CD14-positive monocyte (primary cell): ENCODE measurements around the gene PROZ. TPM values are rescaled to one million over a fixed set of nuclear protein-coding genes. Genes with fewer than 3 reads are reported as not detected.
A peak's percentile ranks its signal among the peaks of the same experiment; 100 is the strongest.

Experiments used
- DNase-seq, 3 donors: peaks; one replicate each; pipeline ENCODE4 v3.0.0-alpha.2; 2011 to 2022
- H2AFZ ChIP-seq: 2 replicates; pipeline ENCODE4 v1.6.0; 2012; ENCODE audit warnings: mild to moderate bottlenecking, low read depth, low read length, inconsistent platforms; ENCODE audit not compliant: insufficient read depth, poor library complexity, severe bottlenecking
- H3K27ac ChIP-seq, 2 donors: 1 replicate in 1 of 2; 2 replicates in 1 of 2; pipeline ENCODE4 v1.5.1; 2012 to 2013; ENCODE audit warnings: low read length in 2 of 2, control low read depth in 1 of 2, inconsistent platforms in 1 of 2, low read depth in 1 of 2, mild to moderate bottlenecking in 1 of 2
- H3K27me3 ChIP-seq, 2 donors: one replicate each; pipeline versions ENCODE4 v1.6.0 to v1.6.1; 2011 to 2013; ENCODE audit warnings: low read length in 2 of 2; ENCODE audit not compliant: control insufficient read depth in 2 of 2, insufficient read depth in 2 of 2
- H3K36me3 ChIP-seq, 2 donors: replicated peaks in 1 of 2; 1 replicate in 1 of 2; 2 replicates in 1 of 2; pipeline versions ENCODE4 v1.5.1 to v1.6.1; 2012 to 2013; ENCODE audit warnings: low read length in 2 of 2, control low read depth in 1 of 2, inconsistent platforms in 1 of 2, mild to moderate bottlenecking in 1 of 2; ENCODE audit not compliant: insufficient read depth in 2 of 2, control insufficient read depth in 1 of 2
- H3K4me1 ChIP-seq, 2 donors: 1 replicate in 1 of 2; 2 replicates in 1 of 2; pipeline versions ENCODE4 v1.5.1 to v1.6.1; 2012 to 2013; ENCODE audit warnings: low read length in 2 of 2, control low read depth in 1 of 2, inconsistent platforms in 1 of 2, mild to moderate bottlenecking in 1 of 2, moderate library complexity in 1 of 2; ENCODE audit not compliant: insufficient read depth in 2 of 2, control insufficient read depth in 1 of 2
- H3K4me2 ChIP-seq: replicated peaks from 2 replicates; pipeline ENCODE3; 2012; ENCODE audit warnings: low read length, moderate library complexity, mild to moderate bottlenecking; ENCODE audit not compliant: poor library complexity, severe bottlenecking; ENCODE audit errors: extremely low read depth
- H3K4me3 ChIP-seq, 3 experiments: fragments of 200-600 bp in 1 of 3; sonication (generic) in 1 of 3; replicated peaks in 1 of 3; 1 replicate in 2 of 3; 2 replicates in 1 of 3; pipeline ENCODE4 v1.5.1; 2011 to 2013; ENCODE audit warnings: low read length in 3 of 3, mild to moderate bottlenecking in 3 of 3, control low read depth in 2 of 3, low read depth in 2 of 3, inconsistent platforms in 1 of 3, moderate library complexity in 1 of 3
- H3K79me2 ChIP-seq: 2 replicates; pipeline ENCODE4 v1.6.0; 2012; ENCODE audit warnings: mild to moderate bottlenecking, control low read depth, inconsistent platforms, low read length, moderate library complexity; ENCODE audit not compliant: insufficient read depth
- H3K9ac ChIP-seq: 2 replicates; pipeline ENCODE4 v1.6.0; 2017; ENCODE audit warnings: low read length, mild to moderate bottlenecking; ENCODE audit not compliant: insufficient read depth, poor library complexity, severe bottlenecking
- H3K9me3 ChIP-seq, 2 donors: replicated peaks in 1 of 2; 1 replicate in 1 of 2; 2 replicates in 1 of 2; pipeline versions ENCODE4 v1.5.1 to v1.6.1; 2012 to 2013; ENCODE audit warnings: low read length in 2 of 2, control low read depth in 1 of 2; ENCODE audit not compliant: control insufficient read depth in 1 of 2, insufficient read depth in 1 of 2
- H4K20me1 ChIP-seq: 2 replicates; pipeline ENCODE4 v1.6.0; 2012; ENCODE audit warnings: mild to moderate bottlenecking, low read length, control low read depth, moderate library complexity; ENCODE audit not compliant: insufficient read depth
- H3K27ac Mint-ChIP-seq, 7 donors: one replicate each; pipeline ENCODE4 v1.8.0; 2020; ENCODE audit warnings: mild to moderate bottlenecking in 7 of 7, mixed read lengths in 7 of 7, moderate library complexity in 6 of 7, inconsistent platforms in 2 of 7
- H3K27me3 Mint-ChIP-seq, 3 donors: one replicate each; pipeline ENCODE4 v1.8.0; 2021 to 2022; ENCODE audit warnings: low read depth in 3 of 3, mild to moderate bottlenecking in 3 of 3, mixed read lengths in 3 of 3, moderate library complexity in 3 of 3, inconsistent platforms in 1 of 3
- H3K36me3 Mint-ChIP-seq, 2 donors: one replicate each; pipeline ENCODE4 v1.8.0; 2020; ENCODE audit warnings: mixed read lengths in 2 of 2, inconsistent platforms in 1 of 2, mild to moderate bottlenecking in 1 of 2
- H3K4me1 Mint-ChIP-seq: one replicate; pipeline ENCODE4 v1.8.0; 2020; ENCODE audit warnings: mild to moderate bottlenecking, mixed read lengths
- H3K4me3 Mint-ChIP-seq, 2 donors: one replicate each; pipeline ENCODE4 v1.8.0; 2020; ENCODE audit warnings: mild to moderate bottlenecking in 2 of 2, mixed read lengths in 2 of 2, moderate library complexity in 1 of 2
- H3K9me3 Mint-ChIP-seq, 7 donors: one replicate each; pipeline ENCODE4 v1.8.0; 2020 to 2022; ENCODE audit warnings: mixed read lengths in 7 of 7, mild to moderate bottlenecking in 6 of 7, moderate library complexity in 6 of 7, inconsistent platforms in 2 of 7
- WGBS: methylation state at CpG from one replicate; pipeline ENCODE4 v1.1.5; 2013; ENCODE audit warnings: missing lambda C conversion rate; ENCODE audit not compliant: insufficient coverage; 5-methylcytosine and 5-hydroxymethylcytosine counted together
- intact Hi-C, 2 donors: fragments of 100-400 bp; cut with micrococcal nuclease; formaldehyde crosslinking; loops; one replicate each; pipeline versions ENCODE4 v1.15.0 to v1.15.1; 2023
- polyA plus RNA-seq, 3 donors: library from polyadenylated mRNA; depleted of rRNA in 1 of 3; unstranded in 2 of 3; stranded (reverse) in 1 of 3; fragments of 300-500 nt in 2 of 3; fragments of >200 nt in 1 of 3; fragmentation: Illumina TruSeq in 2 of 3; gene quantifications; 1 replicate in 2 of 3; 2 replicates in 1 of 3; pipeline ENCODE4 v1.2.3, GENCODE V29; 2012 to 2021
- TF ChIP-seq, protein P1 (sequence below): fragments of 200-600 bp; IDR thresholded peaks from one replicate; pipeline ENCODE4 v1.8.0; 2022; ENCODE audit warnings: antibody characterized with exemption, mild to moderate bottlenecking

The PROZ gene
- polyA plus RNA-seq, 3 donors, result not detected

DNA sequence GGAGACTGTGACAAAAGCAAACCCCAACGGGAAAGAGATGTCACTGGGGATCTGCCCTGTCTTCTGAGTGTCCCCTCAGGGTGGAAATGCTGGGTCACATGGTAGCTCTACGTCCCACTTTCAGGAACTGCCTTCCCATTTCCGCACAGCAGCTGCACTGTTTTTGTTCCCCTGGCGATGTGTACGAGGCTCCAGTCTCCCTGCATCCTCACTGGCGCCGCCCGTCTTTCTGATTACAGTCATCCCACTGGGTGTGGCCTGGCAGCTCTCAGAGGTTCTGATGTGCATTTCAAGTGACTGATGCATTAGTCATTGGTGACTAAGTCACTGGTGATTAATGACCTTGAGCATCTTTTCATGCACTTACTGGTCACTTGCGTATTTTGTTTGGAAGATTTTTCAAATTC lies 28.8 kb downstream of the PROZ start:
- peaks cover 0 to 2% (median 2%) of the 10 kb centered on the region in 3 donors for H3K27me3 Mint-ChIP-seq
- no peak overlapping the region for H2AFZ ChIP-seq
- TF ChIP-seq, protein P1, sequence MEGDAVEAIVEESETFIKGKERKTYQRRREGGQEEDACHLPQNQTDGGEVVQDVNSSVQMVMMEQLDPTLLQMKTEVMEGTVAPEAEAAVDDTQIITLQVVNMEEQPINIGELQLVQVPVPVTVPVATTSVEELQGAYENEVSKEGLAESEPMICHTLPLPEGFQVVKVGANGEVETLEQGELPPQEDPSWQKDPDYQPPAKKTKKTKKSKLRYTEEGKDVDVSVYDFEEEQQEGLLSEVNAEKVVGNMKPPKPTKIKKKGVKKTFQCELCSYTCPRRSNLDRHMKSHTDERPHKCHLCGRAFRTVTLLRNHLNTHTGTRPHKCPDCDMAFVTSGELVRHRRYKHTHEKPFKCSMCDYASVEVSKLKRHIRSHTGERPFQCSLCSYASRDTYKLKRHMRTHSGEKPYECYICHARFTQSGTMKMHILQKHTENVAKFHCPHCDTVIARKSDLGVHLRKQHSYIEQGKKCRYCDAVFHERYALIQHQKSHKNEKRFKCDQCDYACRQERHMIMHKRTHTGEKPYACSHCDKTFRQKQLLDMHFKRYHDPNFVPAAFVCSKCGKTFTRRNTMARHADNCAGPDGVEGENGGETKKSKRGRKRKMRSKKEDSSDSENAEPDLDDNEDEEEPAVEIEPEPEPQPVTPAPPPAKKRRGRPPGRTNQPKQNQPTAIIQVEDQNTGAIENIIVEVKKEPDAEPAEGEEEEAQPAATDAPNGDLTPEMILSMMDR, result no peak
- no peak overlapping the region for H3K4me3 ChIP-seq
- H3K4me2 ChIP-seq, result no peak overlapping the region
- no peaks in the 10 kb centered on the region for H4K20me1 ChIP-seq
- H3K9ac ChIP-seq, result peak overlapping the region; percentile 36
- peak overlapping the region in 1 of 2 donors; percentile 34 for H3K4me3 Mint-ChIP-seq
- H3K27ac ChIP-seq, result peak overlapping the region in 1 of 2 donors; percentile 83
- H3K9me3 ChIP-seq, result no peaks in the 10 kb centered on the region
- peak overlapping the region; percentile 72 to 95 (median 86) for H3K27ac Mint-ChIP-seq
- intact Hi-C loops, result no loop called here
- no peaks in the 10 kb centered on the region for H3K79me2 ChIP-seq
- H3K36me3 Mint-ChIP-seq, result peaks cover 71 to 77% of the 10 kb centered on the region in 2 donors
- DNase-seq, result peak; percentile 74 to 88 (median 86)
- H3K27me3 ChIP-seq, result no peaks in the 10 kb centered on the region
- no peaks in the 10 kb centered on the region for H3K9me3 Mint-ChIP-seq
- H3K4me1 ChIP-seq, result peaks cover 0 to 10% of the 10 kb centered on the region in 2 donors
- 32% methylated on average over 8 of the region's 9 CpGs for WGBS
- H3K36me3 ChIP-seq, result peaks cover 48 to 72% of the 10 kb centered on the region in 2 donors
- H3K4me1 Mint-ChIP-seq, result peaks cover 11% of the 10 kb centered on the region

DNA sequence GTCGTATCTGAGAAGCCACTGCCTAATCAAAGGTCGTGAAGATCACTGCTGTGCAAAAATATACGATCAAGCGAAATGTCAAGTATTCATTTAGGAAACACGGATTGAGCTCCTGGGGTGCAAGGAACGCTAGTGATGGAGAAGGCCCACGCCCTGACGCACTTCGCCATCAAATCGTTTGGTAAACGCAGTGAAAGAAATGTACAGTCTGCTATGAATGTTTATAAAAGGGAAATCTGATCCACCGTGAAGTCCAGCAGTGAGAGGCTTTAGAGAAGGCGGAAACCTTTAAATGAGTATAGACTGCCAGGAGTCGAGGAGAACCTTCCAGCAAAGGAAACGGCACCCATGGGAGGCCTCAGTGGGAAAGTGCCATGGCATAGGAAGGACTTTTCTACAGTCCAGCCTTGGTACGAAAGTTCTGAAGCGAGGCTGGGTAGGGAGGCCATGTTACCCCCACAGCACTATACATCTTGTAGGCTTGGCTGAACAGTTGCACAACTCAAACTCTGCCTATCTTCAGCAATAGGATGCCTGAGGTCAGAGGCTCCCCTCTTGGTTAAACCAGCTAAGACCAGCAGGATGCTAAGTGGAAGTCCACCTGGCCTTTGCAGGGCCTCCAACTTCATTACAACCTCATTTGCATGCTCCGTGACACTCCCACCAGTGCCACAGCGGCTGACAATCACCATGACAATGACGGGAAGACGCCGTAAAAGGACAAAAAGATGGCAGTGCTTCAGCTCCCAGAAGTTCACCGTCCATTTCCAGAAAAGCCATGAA lies 29.6 kb downstream of the PROZ start:
- H3K27ac Mint-ChIP-seq, result peak overlapping the region; percentile 68 to 95 (median 83)
- no peak overlapping the region for H3K4me3 Mint-ChIP-seq
- intact Hi-C loops, result no loop called here
- H3K36me3 Mint-ChIP-seq, result peaks cover 69 to 74% of the 10 kb centered on the region in 2 donors
- Histone ChIP-seq H3K4me3 (no peak overlapping the region), H3K36me3 (peaks cover 47 to 73% of the 10 kb centered on the region in 2 donors), H3K27ac (peak overlapping the region in 1 of 2 donors; percentile 83), H4K20me1 (no peaks in the 10 kb centered on the region), H3K9ac (no peak overlapping the region), H2AFZ (no peak overlapping the region), H3K4me2 (no peak overlapping the region), H3K27me3 (no peaks in the 10 kb centered on the region), H3K79me2 (no peaks in the 10 kb centered on the region), H3K4me1 (peaks cover 0 to 10% of the 10 kb centered on the region in 2 donors), H3K9me3 (no peaks in the 10 kb centered on the region)
- H3K27me3 Mint-ChIP-seq, result peaks cover 0 to 2% (median 0%) of the 10 kb centered on the region in 3 donors
- no peak for DNase-seq
- TF ChIP-seq, protein P1, result no peak
- H3K4me1 Mint-ChIP-seq, result peaks cover 11% of the 10 kb centered on the region
- H3K9me3 Mint-ChIP-seq, result no peaks in the 10 kb centered on the region
- 97% methylated on average over 21 of the region's 23 CpGs for WGBS
